GM12801 (cell line): ENCODE data around the gene SLC16A6.

Experiments used
- TF ChIP-seq, protein P1 (sequence below): IDR thresholded peaks from one replicate; pipeline ENCODE4 v1.5.1; 2011; ENCODE audit warnings: control low read depth; ENCODE audit not compliant: insufficient read length; ENCODE audit errors: extremely low read depth

The SLC16A6 gene

DNA sequence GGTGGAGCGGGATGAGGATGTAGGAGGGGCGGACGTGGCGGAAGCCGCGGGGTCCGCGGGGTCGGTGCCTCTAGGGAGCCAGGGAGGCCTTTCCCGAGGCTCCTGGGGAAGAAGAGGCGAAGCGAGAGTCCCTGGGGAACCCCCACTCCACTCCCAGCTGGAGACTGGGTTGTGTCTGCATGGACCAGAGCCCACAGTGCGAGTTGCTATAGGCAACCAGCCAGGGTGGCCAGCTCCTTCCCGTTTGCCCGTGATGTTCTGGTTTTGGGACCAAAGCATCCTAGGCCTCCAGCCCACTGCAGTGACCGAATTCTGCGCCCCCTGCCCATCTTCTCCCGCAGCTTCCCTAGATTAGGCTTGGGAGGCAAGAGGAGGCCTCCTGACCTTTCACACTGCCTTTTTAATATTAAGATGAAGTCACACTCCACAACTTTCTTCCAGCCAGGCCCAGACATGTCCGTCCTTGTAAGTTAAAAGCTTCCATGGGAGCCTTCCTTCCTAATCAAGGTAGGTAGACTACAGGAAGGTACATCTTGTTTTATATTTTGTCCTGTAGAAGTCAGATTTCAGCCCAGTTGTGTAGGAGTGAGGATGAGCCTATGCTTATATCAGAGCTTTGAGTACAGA, 42.6 kb downstream of the SLC16A6 start:
- TF ChIP-seq, protein P1, sequence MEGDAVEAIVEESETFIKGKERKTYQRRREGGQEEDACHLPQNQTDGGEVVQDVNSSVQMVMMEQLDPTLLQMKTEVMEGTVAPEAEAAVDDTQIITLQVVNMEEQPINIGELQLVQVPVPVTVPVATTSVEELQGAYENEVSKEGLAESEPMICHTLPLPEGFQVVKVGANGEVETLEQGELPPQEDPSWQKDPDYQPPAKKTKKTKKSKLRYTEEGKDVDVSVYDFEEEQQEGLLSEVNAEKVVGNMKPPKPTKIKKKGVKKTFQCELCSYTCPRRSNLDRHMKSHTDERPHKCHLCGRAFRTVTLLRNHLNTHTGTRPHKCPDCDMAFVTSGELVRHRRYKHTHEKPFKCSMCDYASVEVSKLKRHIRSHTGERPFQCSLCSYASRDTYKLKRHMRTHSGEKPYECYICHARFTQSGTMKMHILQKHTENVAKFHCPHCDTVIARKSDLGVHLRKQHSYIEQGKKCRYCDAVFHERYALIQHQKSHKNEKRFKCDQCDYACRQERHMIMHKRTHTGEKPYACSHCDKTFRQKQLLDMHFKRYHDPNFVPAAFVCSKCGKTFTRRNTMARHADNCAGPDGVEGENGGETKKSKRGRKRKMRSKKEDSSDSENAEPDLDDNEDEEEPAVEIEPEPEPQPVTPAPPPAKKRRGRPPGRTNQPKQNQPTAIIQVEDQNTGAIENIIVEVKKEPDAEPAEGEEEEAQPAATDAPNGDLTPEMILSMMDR: no peak

DNA sequence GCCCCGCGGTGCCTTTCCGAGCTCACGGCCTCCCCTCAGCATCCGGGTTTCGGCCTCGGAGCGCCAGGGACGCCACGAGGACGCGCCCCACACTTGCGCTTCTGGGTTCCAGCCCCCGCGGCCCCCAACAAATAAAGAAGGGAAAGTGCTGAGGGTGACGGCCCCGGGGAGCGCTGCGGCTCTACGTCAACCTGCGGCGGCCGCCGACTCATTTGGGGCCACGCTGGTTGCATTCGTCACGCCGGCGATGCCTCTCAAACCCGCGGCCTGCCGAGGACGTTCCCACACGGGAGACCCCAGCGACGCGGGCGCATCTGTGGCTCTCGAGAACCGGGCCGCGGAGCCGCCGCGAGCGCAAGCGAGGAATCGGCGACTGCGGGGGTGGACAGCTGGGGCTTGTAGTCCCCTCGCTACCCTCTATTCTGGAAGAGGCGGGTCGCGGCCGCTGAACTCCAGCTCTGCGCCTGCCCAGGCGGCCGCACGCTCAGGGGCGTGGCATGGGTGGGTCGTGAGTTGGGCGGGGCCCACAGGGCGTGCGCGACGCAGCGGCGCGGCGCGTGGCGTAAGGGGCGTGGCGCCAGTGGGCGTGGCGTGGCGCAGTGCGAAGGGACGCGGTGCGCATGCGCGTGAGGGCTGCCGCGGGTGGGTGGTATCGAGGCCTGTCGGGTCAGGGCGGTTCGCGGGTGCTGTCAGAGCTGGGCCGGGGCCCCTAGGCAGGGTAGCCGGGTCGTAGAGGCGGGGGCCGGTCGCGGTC, 43.3 kb downstream of the SLC16A6 start, which contains the start of gene AMZ2:
Gene AMZ2, plus strand, starts transcription at position 599 of the 754 bp plus-strand sequence. CDS start 2,145 bp downstream, outside the sequence.
- TF ChIP-seq, protein P1: no peak

DNA sequence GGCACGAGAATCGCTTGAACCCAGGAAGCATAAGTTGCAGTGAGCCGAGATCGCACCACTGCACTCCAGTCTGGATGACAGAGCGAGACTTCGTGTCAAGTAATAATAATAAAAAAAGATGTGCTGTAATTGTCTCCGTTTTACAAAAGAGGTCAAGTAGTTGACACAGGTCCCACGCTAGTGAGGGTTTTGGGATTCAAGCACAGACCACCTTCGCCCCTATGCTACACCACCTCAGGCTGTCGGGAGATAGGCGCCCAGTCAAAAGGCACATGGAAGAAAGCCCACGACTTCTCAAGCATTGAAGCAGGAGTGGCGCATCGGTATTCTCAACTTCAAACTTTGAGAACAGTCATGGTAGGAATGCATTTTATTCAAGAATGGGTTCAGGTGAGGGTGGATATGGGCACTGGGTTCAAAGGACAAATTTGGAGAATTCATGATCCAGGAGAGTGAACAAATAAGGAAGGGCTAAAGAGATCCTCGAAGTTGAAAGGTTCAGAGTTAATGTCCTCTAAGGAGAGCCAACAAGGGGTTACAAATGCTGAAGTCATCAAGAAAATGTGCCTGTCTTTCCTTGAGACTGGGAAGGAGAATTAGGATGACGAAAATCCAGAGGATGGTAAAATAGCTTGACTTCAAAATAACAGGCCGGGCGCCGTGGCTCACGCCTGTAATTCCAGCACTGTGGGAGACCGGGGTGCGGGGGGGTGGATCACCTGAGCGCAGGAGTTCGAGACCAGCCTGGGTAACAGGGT, 44.5 kb downstream of the SLC16A6 start:
- TF ChIP-seq, protein P1: no peak

GRCh38 chr17:68239632-68240366, 51.1 kb downstream of the SLC16A6 start:
- TF ChIP-seq, protein P1: no peak

DNA sequence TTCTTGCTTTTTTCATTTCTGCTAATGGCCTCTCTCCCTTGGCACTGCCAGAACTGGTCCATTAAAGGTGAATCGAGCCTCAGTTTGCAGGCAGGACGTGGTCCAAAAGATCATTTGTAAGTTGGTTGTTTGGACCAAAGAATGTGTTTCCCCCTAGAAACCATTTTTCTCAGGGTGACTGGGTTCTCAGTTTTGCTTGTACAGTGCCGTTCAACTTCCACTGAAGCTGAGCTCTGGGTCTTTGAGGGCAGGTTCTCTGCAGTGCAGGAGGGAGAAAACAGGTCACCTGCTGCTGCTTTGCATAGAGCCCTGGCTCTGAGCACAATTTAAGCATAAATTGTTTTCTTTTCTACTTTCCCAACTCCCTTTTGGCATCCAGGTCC, 52.1 kb downstream of the SLC16A6 start:
- TF ChIP-seq, protein P1: no peak

DNA sequence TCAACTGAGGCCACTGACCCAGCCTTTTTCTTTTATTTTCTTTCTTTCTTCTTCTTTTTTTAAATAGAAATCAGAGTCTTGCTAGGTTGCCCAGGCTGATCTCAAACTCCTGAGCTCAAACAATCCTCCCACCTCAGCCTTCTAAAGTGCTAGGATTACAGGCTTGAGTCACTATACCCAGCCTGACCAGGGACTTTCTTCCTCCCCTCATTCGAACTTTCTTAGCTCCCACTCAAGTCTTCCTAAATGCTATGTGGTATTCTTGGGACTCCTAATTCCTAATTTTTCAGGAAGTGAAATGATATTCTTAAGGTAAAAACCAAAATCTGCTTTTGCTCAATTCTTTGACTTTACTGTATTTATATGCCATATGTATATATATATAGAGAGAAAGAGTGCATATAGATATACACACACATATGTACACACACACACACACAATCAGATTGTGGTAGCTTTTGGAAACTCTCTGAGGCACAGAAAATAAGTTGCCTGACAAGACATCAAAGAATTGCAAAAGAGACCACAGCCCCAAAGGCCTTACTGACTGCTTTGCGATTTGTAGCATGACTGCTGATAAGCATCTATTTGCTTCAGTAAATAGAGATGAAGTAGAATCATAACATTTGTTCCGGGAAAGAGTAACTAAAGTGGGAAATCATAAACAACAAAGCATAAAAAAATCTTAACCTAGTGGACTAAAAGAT, 52.6 kb downstream of the SLC16A6 start:
- TF ChIP-seq, protein P1: no peak
